PC-3 (cell line): Measurements from ENCODE around the gene CHAD. TPM values are rescaled to one million over a fixed set of nuclear protein-coding genes. Genes with fewer than 3 reads are reported as not detected.

Source experiments
- ATAC-seq: fragments of 200-7000 bp; cut with Tn5 transposase; 2 replicates; pipeline ENCODE4 v1.9.1; 2020; ENCODE audit warnings: mild to moderate bottlenecking, moderate library complexity
- Bru-seq: library from RNA; stranded (reverse); fragments of 400-500 nt; gene quantifications from one replicate; lab custom pipeline; 2021; lab: Mats Ljungman, UMichigan
- BruChase-seq, 2 experiments: library from RNA; stranded (reverse); fragments of 400-500 nt; gene quantifications; one replicate each; lab custom pipeline; 2021; lab: Mats Ljungman, UMichigan
- BruUV-seq: library from RNA; stranded (reverse); fragments of 400-500 nt; replicated peaks from 2 replicates; lab custom pipeline; 2021; lab: Mats Ljungman, UMichigan
- CTCF ChIA-PET: fragments of 300-600 bp; sonication (Branson Sonifier 250); formaldehyde crosslinking; loops from one replicate; lab custom pipeline; 2022; ENCODE audit warnings: antibody characterized with exemption; lab: Charles Lee
- POLR2A ChIA-PET: fragments of 300-600 bp; sonication (Branson Sonifier 250); formaldehyde crosslinking; loops from one replicate; lab custom pipeline; 2022; ENCODE audit warnings: antibody characterized with exemption; ENCODE audit not compliant: unreplicated experiment; lab: Charles Lee
- DNase-seq: peaks from one replicate; pipeline ENCODE4 v3.0.0-alpha.2; 2015
- H2AFZ ChIP-seq: fragments of 300-600 bp; sonication (generic); 2 replicates; pipeline ENCODE4 v1.6.0; 2016; ENCODE audit warnings: antibody characterized with exemption, low read length
- H3F3A ChIP-seq: fragments of 300-600 bp; sonication (generic); one replicate; pipeline ENCODE4 v1.6.0; 2017; ENCODE audit warnings: antibody characterized with exemption, low read length, control low read depth, mild to moderate bottlenecking; ENCODE audit not compliant: unreplicated experiment
- H3K27ac ChIP-seq: fragments of 300-600 bp; sonication (generic); 2 replicates; pipeline ENCODE4 v1.5.1; 2016; ENCODE audit warnings: mild to moderate bottlenecking, low read length
- H3K27me3 ChIP-seq: fragments of 300-600 bp; sonication (generic); 2 replicates; pipeline ENCODE4 v1.6.1; 2016; ENCODE audit warnings: low read length, mixed read lengths
- H3K36me3 ChIP-seq: fragments of 300-600 bp; sonication (generic); 2 replicates; pipeline ENCODE4 v1.6.1; 2016; ENCODE audit warnings: low read depth, mixed run types, low read length, mixed read lengths
- H3K4me1 ChIP-seq: fragments of 300-600 bp; sonication (generic); 2 replicates; pipeline ENCODE4 v1.5.1; 2016; ENCODE audit warnings: low read length; ENCODE audit not compliant: insufficient read depth
- H3K4me2 ChIP-seq: fragments of 300-600 bp; sonication (generic); 2 replicates; pipeline ENCODE4 v1.6.0; 2016; ENCODE audit warnings: low read length
- H3K4me3 ChIP-seq: fragments of 300-600 bp; sonication (generic); 2 replicates; pipeline ENCODE4 v1.5.1; 2016; ENCODE audit warnings: mild to moderate bottlenecking, low read length, mixed read lengths
- H3K79me2 ChIP-seq: fragments of 300-600 bp; sonication (generic); 2 replicates; pipeline ENCODE4 v1.6.1; 2017; ENCODE audit warnings: low read length, mixed read lengths
- H3K9ac ChIP-seq: fragments of 300-600 bp; sonication (generic); 2 replicates; pipeline ENCODE4 v1.6.0; 2016; ENCODE audit warnings: mild to moderate bottlenecking, low read length
- H3K9me2 ChIP-seq: fragments of 300-600 bp; sonication (generic); replicated peaks from 2 replicates; pipeline ENCODE4 v1.6.1; 2016; ENCODE audit warnings: mixed run types, low read length, mixed read lengths
- H3K9me3 ChIP-seq: fragments of 300-600 bp; sonication (generic); 2 replicates; pipeline ENCODE4 v1.6.1; 2016; ENCODE audit warnings: low read length, mixed read lengths
- H4K20me1 ChIP-seq: fragments of 300-600 bp; sonication (generic); 2 replicates; pipeline ENCODE4 v1.6.1; 2016; ENCODE audit warnings: low read length, mixed read lengths
- CTCF ChIP-seq: fragments of 300-600 bp; sonication (generic); conservative IDR thresholded peaks from 2 replicates; pipeline ENCODE4 v1.5.1; 2017; ENCODE audit warnings: antibody characterized with exemption, low read depth, mild to moderate bottlenecking, low read length
- EZH2 ChIP-seq: fragments of 300-600 bp; sonication (generic); IDR thresholded peaks from one replicate; pipeline ENCODE4 v1.6.1; 2017; ENCODE audit warnings: antibody characterized with exemption, mild to moderate bottlenecking, low read length; ENCODE audit not compliant: unreplicated experiment
- EZH2phosphoT487 ChIP-seq: fragments of 300-600 bp; sonication (generic); IDR thresholded peaks from 2 replicates; pipeline ENCODE4 v1.6.1; 2018; ENCODE audit warnings: mild to moderate bottlenecking, antibody characterized with exemption, low read length, borderline replicate concordance
- intact Hi-C: fragments of 100-400 bp; cut with micrococcal nuclease; formaldehyde crosslinking; loops from 2 replicates; pipeline ENCODE4 v1.9.0; 2023
- long read RNA-seq: library from polyadenylated mRNA; unstranded; transcript quantifications from one replicate; pipeline ENCODE4 v2.0.0, GENCODE V29; 2021; ENCODE audit not compliant: unreplicated experiment
- total RNA-seq: library from RNA; depleted of rRNA; stranded (reverse); fragments of >200 nt; gene quantifications from 2 replicates; pipeline ENCODE4 v1.2.3, GENCODE V29; 2014; rRNA removed

Gene CHAD, protein sequence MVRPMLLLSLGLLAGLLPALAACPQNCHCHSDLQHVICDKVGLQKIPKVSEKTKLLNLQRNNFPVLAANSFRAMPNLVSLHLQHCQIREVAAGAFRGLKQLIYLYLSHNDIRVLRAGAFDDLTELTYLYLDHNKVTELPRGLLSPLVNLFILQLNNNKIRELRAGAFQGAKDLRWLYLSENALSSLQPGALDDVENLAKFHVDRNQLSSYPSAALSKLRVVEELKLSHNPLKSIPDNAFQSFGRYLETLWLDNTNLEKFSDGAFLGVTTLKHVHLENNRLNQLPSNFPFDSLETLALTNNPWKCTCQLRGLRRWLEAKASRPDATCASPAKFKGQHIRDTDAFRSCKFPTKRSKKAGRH
- total RNA-seq (not detected in 2 replicates), Bru-seq, nascent RNA (not detected), BruChase-seq, experiment 1, labeled RNA remaining after a 6-hour chase (not detected), BruChase-seq, experiment 2, labeled RNA remaining after a 2-hour chase (percentile 11 among the genes with signal in this experiment)
- long read RNA-seq, partial matches to known transcripts: 0 of 77 reads
- long read RNA-seq, other reads (novel, unspliced or antisense): 77 of 77 reads

GRCh38 chr17:50468304-50469207, at the start of gene CHAD:
TSS of gene CHAD (minus strand) at chr17:50468880. CDS start at chr17:50468813, 67 bp downstream.
- POLR2A ChIA-PET: interaction anchor here (0.5 to 0.6 kb wide), 2 partner anchors 38 to 110 kb away, joined by 3 to 4 read pairs; no protein-coding TSS in a partner anchor

DNA sequence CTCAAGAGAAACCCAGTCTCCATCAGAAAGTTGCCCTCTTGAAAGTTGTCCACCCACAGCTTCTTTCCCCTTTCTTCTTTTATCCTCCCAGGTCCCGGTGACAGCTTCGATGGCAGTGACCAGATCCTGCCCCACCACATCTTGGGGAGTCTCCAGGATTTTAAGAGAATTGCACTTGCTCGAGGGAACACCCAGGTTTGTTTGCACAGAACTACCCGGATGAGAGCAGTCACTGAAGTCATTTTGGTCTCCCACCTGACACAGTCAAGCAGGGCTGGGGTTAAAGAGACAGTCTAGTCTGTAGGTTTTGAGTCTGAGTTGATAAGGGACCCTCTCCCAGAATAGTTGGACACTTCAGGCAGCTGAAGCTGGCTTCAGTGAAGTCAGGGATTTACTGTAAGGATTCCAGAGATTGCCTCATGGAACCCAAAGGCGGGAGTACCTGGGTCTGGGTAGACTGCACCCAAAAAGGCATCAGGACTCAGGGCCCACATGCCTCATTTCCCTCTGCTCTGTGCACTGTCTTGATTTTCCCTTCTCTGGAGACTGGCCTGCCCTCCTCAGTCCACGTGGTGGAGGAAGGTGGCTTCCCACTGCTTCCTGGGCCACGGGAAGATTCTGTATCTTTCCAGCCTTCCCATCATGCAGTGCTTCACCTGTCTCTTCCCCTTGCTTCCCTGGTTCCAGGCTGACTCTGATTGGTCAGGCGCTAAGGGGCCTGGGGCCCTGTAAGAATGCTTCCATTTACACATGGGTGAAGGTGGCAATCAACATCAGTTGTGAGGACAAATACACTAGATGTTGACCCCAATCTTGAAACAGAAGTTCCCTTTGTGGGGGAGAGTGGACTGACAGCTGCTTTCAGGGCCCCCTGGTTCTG, 49.1 kb upstream of the CHAD start:
- H2AFZ ChIP-seq: no peak overlapping the region

More at GRCh38 chr17:50468304-50469207, at the start of gene CHAD:
- H3K79me2 ChIP-seq: no peaks in the 10 kb centered on the region
- H3K27ac ChIP-seq: no peak within 1 kb of the TSS
- intact Hi-C loops: no loop called here
- H3K4me1 ChIP-seq: peaks cover 10% of the 10 kb centered on the region; the same call in 1 of the 2 replicates
- no peaks in the 10 kb centered on the region for H3K9me3 ChIP-seq
- no peak within 1 kb of the TSS for H3K4me2 ChIP-seq
- ATAC-seq (no peak), DNase-seq (no peak)
- no peak within 1 kb of the TSS for H2AFZ ChIP-seq
- no peak within 1 kb of the TSS for H3K4me3 ChIP-seq
- H3F3A ChIP-seq: no peaks in the 10 kb centered on the region
- BruUV-seq: no TSS peak
- no peaks in the 10 kb centered on the region for H3K27me3 ChIP-seq
- H3K36me3 ChIP-seq: no peaks in the 10 kb centered on the region
- H4K20me1 ChIP-seq: no peaks in the 10 kb centered on the region
- TF ChIP-seq EZH2phosphoT487: no peak
- TF ChIP-seq EZH2: no peak
- TF ChIP-seq CTCF: no peak
- CTCF ChIA-PET: no interaction called here
- H3K9me2 ChIP-seq: no peaks in the 10 kb centered on the region
- no peak within 1 kb of the TSS for H3K9ac ChIP-seq

More for the DNA sequence above, 49.1 kb upstream of the CHAD start:
- TF ChIP-seq EZH2phosphoT487 (no peak), EZH2 (no peak), CTCF (no peak)
- H3K9me2 ChIP-seq: no peaks in the 10 kb centered on the region
- no peak overlapping the region for H3K4me3 ChIP-seq
- no peaks in the 10 kb centered on the region for H3K27me3 ChIP-seq
- no peak overlapping the region for H3K27ac ChIP-seq
- no peaks in the 10 kb centered on the region for H4K20me1 ChIP-seq
- ATAC-seq (no peak), DNase-seq (no peak)
- H3K79me2 ChIP-seq: no peaks in the 10 kb centered on the region
- no peaks in the 10 kb centered on the region for H3K9me3 ChIP-seq
- intact Hi-C loops: no loop called here
- no peaks in the 10 kb centered on the region for H3F3A ChIP-seq
- BruUV-seq: no TSS peak
- ChIA-PET CTCF (no interaction called here), POLR2A (no interaction called here)
- peaks cover 3% of the 10 kb centered on the region; the same call in 1 of the 2 replicates for H3K4me1 ChIP-seq
- no peaks in the 10 kb centered on the region for H3K36me3 ChIP-seq
- no peak overlapping the region for H3K4me2 ChIP-seq
- H3K9ac ChIP-seq: no peak overlapping the region
